GM21786 (cell line): Measurements from ENCODE around the gene ELSPBP1.
"Not testable (repeated sequence)": the region's sequence is repeated elsewhere in the genome, so short reads cannot be mapped to it uniquely, and the experiment has no call there.

Source experiments
- ATAC-seq: cut with Tn5 transposase; IDR thresholded peaks from one replicate; pipeline ENCODE4 v1.9.1; 2021; ENCODE audit not compliant: unreplicated experiment

Gene ELSPBP1

DNA sequence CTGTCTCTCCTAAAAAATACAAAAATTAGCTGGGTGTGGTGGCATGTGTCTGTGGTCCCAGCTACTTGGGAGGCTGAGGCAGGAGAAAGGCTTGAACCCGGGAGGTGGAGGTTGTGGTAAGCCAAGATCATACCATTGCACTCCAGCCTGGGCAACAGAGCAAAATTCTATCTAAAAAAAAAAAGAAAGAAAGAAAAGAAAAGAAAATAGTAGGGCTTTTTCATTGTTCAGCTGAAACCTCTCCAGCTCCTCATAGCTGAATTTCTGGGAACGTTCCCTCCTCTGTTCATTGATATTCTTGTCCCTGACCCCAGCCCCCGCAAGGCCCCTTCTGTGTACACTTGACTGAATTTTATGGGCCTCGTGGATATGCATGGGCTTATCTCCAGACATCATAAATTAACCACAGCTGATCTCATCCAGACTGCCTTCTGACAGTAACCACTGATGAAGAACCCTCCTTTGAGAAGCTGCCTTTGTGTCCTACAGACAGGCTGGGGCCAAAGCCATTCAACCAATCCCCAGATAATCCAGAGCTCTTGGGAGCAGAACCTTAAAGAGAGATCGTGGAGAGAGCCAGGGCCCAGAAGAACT, at the start of gene ELSPBP1:
TSS of gene ELSPBP1 (plus strand) at position 424 of the 594 bp plus-strand sequence. CDS start 14,036 bp downstream, outside the sequence.
- ATAC-seq: no peak

DNA sequence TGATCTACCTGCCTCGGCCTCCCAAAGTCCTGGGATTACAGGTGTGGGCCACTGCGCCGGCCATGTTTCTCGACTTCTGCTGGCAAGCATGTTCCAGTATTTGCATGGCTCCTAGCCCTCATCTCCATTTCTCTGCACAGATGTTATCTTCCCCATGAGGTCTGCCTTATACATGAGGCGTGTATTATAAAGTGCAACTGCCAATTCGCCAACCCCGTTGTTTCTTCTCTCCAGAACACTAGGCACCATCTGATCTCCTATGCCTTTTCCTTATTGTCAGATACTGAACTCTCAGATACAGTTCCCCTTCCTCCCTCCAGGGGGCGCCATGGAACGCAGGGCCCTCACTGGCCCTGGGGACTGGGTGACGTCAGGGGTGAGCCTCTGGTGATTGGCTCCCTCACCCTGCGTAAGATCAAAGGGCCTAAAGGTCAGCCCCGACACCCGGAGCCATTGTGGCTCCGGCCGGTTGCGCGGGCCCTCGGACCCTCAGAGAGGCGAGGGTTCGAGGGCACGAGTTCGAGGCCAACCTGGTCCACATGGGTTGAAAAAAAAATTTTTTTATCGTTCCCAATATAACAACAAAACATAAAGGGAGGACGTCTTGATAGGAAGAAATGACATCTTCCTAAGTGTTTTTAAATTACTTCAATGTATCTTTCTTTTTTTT, 44.4 kb upstream of the ELSPBP1 start:
- not testable (repeated sequence) for ATAC-seq

DNA sequence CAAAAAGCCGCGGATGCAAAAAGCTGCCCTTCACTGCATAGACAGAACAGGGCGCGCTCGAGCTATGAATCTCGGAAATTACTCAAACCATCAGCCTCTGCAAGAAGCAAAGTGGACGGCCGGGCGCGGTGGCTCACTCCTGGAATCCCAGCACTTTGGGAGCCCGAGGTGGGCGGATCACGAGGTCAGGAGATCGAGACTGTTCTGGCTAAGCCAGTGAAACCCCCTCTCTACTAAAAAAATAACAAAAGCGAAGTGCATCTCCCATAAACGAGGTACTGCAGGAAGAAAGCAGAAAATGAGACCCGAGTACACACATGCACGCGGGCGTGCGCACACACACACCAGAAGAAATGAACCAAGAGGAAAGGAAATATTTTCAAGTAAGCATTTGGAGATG, 42.3 kb upstream of the ELSPBP1 start:
- not testable (repeated sequence) for ATAC-seq

DNA sequence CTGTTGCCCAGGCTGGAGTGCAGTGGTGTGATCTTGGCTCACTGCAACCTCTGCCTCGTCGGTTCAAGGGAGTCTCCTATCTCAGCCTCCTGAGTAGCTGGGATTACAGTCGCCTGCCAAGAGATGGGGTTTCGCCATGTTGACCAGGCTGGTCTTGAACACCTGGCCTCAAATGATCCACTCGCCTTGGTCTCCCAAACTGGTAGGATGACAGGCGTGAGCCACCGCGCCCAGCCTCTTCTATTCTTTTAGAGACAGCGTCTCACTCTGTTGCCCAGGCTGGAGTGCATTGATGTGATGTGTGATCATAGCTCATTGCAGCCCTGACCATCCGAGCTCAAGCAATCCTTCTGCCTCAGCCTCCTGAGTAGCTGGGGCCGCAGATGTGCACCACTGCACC, 38.5 kb upstream of the ELSPBP1 start:
- ATAC-seq: not testable (repeated sequence)

DNA sequence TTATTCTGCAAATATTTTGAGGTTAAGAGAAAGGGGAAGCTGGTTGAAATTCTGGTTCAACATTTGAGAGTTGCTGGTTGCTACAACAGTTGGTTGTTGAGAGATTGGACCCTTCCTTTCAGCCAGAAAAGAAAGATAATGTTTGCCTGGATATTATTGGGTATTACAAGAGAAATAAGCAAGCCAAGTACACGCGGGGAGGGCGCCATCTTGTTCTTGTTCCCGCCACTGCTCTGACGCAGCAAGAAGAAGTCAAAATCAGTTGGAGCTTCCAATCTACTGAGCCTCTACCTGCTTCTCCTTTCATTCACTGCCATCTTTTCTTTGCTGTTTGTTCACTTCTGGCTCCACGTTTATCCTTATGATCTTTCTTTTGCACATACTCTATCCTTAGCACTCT, 20.9 kb upstream of the ELSPBP1 start:
- no peak for ATAC-seq

DNA sequence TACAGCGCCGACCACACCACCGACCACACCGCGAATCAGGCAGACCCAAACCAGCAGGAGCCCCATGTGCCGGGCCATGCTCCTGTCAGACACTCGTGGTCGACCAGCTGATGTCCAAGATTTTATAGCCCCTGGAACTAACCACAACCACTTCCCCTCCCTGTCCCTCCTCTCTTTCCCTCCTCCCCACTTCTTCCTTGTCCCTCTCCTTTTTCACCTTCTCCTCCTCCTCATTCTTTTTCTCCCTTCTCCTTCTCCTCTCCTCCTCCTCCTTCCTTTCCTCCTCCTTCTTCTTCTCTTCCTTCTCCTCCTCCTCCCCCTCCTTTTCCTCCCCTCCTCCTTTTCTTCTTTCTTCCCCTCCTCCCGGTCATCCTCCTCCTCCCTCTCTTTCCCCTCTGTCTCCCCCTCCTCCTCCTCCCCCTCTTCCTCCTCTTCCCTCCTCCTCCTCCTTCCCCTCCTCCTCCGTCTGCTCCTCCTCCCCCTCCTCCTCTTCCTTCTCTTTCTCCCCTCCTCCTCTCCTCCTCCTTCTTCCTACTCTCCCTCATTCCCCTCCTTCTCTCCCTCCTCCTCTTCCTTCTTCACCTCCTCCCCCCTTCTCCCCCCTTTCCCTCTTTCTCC, 3.1 kb upstream of the ELSPBP1 start:
- ATAC-seq: no peak

DNA sequence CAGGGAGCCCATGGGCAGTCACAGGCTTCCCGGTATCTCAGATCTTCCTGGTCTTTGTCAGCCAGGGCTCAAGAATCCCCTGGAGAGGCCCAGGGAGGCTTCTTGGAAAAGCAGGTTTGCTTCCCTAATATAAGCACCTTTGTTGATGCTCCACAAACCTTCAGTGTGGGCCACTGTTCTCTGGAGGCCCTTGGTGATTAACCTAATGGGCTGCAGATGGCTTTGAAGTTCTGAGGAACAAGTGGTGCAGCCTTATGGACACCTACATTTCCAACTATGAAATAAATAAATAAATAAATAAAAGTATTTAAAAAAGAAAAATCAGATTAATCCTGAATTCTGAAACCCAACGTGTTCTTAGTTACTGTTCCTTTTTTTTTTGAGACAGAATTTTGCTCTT, 2.4 kb upstream of the ELSPBP1 start, which contains the start of gene BSPH1:
TSS of gene BSPH1 (minus strand) at position 101 of the 400 bp plus-strand sequence. CDS start at position 12, 89 bp downstream.
- no peak for ATAC-seq

DNA sequence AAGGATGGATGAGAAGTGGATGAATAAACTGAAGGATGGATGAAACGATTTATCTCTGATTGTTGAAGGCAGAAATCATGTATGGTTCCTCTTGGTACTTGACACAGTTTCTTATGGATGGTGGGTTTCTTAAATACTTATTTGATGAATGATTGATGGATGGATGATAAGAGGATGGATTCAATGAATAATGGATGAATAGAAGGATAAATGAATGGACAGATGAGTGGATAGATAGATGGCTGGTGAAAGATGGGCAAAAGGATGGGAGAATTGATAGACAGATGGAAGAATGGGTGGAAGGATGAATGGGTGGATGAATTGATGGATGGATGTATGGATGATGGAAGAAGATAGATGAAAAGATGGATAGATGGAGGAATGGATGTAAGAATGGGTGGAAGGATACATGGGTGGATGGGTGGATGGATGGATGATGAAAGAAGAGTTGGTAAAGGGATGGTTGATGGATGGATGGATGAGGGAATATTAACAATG, 1.8 kb downstream of the ELSPBP1 start:
- no peak for ATAC-seq

DNA sequence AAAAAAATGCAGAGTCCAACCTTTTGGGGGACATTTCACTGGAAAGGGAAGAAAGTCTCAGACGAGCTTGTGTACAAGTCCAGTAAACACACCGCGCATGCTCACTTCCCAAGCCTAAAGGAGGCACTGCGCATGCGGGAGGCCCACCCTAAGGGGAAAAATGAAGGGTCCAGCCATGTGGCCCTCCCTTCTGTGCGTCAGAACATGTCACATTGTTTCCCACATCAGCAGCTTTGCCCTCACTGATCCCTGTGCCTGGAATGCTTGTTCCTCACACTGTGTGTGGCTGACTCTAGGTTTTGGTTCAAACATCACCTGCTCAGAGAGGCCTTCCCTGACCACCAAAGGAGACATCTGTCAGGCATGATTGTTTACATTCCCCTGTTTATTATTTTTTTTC, 4.4 kb downstream of the ELSPBP1 start:
- no peak for ATAC-seq

DNA sequence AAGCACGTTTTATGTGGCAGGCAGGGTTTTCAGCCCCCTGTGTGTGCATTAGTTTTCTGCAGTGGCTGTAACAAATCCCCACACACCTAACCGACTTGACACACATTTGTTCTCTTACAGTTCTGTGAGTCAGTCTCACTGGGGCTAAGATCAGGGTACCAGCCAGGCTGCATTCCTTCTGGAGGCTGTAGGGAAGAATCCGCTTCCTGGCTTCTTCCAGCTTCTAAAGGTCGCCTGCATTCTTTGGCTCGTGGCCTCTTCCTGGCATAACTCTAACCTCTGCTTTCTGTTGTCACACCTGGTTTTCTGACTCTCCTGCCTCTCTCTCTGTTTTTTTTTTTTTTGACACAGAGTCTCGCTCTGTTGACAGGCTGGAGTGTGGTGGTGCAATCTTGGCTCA, 6.4 kb downstream of the ELSPBP1 start:
- ATAC-seq: no peak

DNA sequence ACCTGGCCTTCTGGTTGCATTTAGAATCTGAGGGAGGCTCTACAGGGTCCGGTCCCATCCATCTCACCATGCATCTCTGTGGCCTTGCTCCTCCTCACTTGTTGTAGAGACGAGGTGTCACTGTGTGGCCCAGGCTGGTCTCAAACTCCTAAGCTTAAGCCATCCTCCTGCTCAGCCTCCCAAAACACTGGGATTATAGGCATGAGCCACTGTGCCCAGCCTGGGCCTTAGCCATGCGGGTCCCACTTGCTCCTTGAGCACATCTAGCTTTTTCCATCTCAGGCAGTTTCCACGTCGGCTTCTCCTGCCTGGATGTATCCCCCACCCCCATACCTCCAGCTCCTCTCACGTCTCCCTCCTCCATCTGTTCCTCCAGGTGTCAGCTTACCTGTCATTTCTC, 9.8 kb downstream of the ELSPBP1 start:
- ATAC-seq: no peak

DNA sequence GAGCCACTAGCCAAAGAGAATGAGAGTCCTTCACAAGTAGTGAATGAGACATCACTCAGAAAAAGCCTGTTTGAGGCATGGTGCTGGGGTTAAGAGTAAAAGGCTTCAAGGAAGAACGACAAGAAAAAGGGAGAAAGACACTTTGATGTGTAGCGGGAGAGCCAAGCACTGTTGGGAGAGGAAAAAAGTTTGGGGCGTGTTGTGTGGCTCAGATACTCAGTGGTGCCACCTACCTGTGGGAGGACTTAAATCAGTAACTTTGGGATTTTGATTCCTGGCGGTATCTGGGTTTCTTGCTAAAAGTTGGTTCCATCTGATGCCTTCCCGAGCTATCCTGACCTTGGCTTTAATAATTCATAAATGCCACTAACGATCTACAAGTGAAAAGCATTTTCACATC, 12.3 kb downstream of the ELSPBP1 start:
- ATAC-seq: no peak

DNA sequence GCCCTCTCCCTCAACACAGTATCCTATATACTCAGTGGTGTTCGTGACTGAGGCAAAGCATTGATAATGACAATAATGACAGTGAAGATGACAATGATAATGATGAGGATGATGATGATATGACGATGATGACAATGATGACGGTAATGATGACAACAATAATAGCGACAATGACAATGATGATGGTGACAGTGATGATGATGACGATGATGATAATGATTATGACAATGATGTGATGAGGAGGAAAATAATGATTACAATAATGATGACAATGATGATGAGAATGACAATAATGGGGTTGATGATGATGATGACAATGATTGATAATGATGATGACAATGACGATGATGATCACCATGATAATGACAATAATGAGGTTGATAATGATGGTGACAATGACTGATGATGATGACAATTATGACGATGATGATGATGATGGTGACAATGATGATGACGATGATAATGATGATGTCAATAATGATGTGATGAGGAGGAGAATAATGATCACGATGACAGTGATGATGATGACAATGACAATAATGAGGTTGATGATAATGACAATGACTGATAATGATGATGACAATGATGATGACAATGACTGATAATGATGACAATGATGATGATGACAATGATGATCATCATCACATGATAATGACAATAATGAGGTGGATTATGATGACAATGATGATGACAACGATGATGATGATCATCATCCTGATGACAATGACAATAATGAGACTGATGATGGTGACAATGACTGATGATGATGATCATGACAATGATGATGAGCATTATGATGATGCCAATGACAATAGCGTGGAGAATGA, 16.7 kb downstream of the ELSPBP1 start:
- no peak for ATAC-seq

DNA sequence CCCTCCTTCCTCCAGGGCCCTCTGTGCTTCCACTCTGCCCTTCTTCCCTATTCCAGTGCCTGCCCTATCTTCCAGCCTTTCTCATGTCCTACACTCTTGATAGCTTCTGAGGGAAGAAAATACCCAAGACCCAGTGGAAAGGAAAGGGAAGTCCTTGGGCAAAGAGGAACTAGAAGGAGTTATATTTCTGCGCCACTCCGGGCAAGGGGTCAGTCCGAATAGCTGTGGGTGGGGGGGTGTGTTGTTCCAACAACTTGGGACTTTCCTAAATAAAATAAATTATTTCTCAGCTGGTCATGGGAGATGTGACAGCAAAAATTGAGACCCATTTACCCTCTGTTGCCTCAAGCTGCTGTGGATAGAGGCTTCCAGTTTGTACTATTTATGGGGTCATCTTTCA, 26.3 kb downstream of the ELSPBP1 start:
- ATAC-seq: no peak

DNA sequence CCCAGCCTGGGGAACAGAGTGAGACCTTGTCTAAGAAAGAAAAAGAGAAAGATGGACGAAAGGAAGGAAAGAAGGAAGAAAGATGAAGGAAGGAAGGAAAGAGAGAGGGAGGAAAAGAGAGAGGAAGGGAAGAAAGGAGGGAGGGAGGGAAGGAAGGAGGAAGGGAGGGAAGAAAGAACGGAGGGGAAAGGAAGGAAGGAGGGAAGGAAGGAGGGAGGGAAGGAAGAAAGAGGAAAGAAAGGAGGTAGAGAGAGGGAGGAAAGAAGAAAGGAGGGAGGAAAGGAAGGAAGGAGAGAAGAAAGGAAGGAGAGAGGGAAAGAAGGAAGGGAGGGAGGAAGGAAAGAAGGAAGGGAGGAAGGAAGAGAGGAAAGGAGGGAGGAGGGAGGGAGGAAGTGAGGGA, 28.6 kb downstream of the ELSPBP1 start:
- no peak for ATAC-seq

DNA sequence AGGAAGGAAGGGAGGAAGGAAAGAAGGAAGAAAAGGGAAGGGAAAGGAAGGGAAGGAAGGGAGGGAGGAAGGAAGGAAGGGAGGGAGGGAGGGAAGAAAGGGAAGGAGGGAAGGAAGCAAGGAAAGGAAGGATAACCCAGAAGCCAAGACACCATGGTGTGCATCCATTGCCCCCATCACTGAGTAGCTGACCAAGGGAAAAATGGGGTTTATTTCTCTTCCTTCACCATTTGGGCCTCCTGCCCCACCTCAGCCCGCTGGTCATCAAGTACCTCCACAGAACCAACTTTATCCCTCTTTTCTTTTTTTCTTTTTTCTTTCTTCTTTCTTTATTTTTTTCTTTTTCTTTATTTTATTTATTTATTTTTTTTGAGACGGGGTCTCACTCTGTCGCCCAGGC, 29.1 kb downstream of the ELSPBP1 start:
- ATAC-seq: no peak

DNA sequence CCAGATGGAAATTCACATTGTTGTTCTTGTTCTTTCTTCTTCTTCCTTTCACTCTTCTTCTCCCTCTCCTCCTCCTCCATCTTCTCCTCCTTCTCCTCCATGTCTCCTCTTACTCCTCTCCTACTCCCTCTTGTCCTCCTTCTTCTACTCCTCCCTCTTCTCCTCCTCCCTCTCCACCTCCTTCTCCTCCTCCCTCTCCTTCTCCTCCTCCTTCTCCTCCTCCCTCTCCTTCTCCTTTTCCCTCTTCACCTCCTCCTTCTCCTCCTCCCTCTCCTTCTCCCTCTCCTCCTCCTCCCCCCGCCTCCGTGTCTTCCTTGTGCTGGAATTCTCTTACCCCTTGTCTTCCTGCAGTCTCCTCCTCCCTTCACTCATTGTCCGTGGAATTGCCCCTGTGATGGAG, 31.0 kb downstream of the ELSPBP1 start:
- no peak for ATAC-seq

DNA sequence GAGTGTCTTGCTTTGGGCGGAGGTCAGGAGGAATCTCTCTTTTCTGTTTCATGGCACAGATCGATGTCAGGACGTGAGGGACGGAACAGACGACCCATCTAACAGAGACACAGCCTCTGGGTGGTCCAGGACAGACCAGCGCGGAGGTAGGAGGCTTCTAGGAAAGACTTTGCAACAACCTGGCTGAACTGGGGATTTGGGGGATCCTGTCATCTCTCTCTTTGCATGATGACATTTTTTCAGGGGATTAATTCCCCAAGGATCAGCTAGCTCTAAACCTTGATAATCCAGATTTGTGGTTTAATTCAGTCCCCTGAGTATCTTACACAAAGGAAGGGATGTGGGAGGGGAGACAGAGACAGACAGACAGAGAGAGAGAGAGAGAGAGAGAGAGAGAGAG, 35.0 kb downstream of the ELSPBP1 start:
- no peak for ATAC-seq

DNA sequence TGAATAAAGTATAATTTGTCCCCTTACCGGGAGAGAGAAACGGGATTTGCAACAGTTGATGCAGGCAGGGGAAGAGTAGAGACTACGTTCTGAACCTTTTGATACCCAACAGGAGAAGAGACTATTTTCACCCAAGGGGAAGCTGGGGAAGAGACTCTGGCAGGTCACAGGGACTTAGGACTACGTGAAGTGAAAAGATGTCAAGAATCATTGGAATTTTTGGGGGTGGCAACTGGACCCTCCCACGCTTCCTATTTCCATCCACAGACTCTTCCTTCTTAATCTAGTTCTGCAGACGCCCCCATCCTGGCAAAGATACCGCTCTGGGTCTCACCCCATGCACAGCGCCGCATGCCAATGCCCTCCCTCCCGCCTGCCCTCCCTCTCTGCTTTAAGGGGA, 35.6 kb downstream of the ELSPBP1 start:
- ATAC-seq: no peak

DNA sequence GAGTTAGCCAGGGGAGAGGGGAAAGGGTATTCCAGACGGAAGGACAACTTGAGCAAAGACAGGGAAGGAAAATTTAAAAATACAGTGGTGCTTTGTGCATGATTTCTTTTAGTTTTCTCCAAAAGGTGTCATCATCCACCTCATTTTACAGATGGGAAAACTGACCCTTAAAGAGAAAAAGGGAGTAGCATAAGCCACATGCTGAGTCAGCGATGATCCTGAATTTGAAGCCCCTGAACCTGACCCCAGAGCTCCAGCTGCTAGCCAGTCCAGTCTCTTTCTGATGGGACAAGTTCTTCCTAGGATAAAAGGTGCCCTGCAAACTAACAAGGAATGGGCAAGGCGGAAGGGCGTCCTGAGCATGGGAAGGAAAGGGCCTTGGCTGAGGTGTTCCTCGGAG, 39.2 kb downstream of the ELSPBP1 start:
- ATAC-seq: no peak

DNA sequence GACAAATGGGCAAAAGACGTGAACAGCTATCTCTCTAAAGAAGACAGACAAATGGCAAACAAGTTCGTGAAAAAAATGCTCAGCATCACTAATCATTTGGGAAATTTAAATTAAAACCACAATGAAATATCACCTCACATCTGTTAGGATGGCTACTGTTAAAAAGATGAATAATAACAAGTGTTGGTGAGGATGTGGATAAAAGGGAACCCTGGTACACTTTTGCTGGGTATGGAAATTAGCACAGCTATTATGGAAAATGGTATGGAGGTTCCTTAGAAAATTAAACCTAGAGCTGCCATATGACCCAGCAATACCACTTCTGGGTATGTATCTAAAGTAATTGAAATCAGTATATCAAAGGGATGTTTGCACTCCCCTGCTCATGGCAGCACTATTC, 42.3 kb downstream of the ELSPBP1 start:
- ATAC-seq: no peak
